Psoas muscle (tissue), 8 donors: ENCODE results near the gene ZFYVE9. TPM values are rescaled to one million over a fixed set of nuclear protein-coding genes. Genes with fewer than 3 reads are reported as not detected.

Source experiments
- ATAC-seq, 4 donors: fragments of 200-7000 bp; cut with Tn5 transposase; one replicate each; pipeline ENCODE4 v1.9.1; 2020; ENCODE audit warnings: moderate library complexity in 3 of 4, mild to moderate bottlenecking in 2 of 4
- DNase-seq, 2 donors: peaks; one replicate each; pipeline ENCODE4 v3.0.0-alpha.2; 2020
- H3K27ac ChIP-seq: fragments of 200-600 bp; one replicate; pipeline ENCODE4 v1.8.0; 2022
- H3K27me3 ChIP-seq, 3 donors: fragments of 200-600 bp in 1 of 3; one replicate each; pipeline versions ENCODE4 v1.6.1 to v1.8.0; 2013 to 2022; ENCODE audit warnings: low read length in 2 of 3, mild to moderate bottlenecking in 2 of 3, moderate library complexity in 1 of 3; ENCODE audit not compliant: insufficient read depth in 3 of 3
- H3K36me3 ChIP-seq, 2 donors: fragments of 200-600 bp in 1 of 2; one replicate each; pipeline versions ENCODE4 v1.6.1 to v1.8.0; 2013 to 2022; ENCODE audit warnings: low read depth in 1 of 2, mild to moderate bottlenecking in 1 of 2, moderate library complexity in 1 of 2; ENCODE audit not compliant: insufficient read depth in 1 of 2
- H3K4me1 ChIP-seq: fragments of 200-600 bp; one replicate; pipeline ENCODE4 v1.8.0; 2022
- H3K4me3 ChIP-seq: fragments of 200-600 bp; one replicate; pipeline ENCODE4 v1.8.0; 2022; ENCODE audit warnings: mild to moderate bottlenecking
- H3K9me3 ChIP-seq: fragments of 200-600 bp; one replicate; pipeline ENCODE4 v1.8.0; 2022
- CTCF ChIP-seq: fragments of 200-600 bp; IDR thresholded peaks from one replicate; pipeline ENCODE4 v1.8.0; 2022; ENCODE audit warnings: antibody characterized with exemption
- WGBS, 3 donors: extraction: QIAGEN DNeasy Blood & Tissue Kit; methylation state at CpG; one replicate each; pipeline versions ENCODE4 v1.1.6 to v1.1.7; 2013; 5-methylcytosine and 5-hydroxymethylcytosine counted together
- intact Hi-C, 2 donors: fragments of 100-400 bp; cut with DNase I; formaldehyde crosslinking; loops; one replicate each; pipeline versions ENCODE4 v1.11.0 to v1.14.2; 2022
- polyA plus RNA-seq, 3 donors: library from polyadenylated mRNA; stranded (reverse); fragments of 200-250 nt; gene quantifications; one replicate each; pipeline ENCODE4 v1.2.3, GENCODE V29; 2013
- total RNA-seq, 4 donors: library from RNA; stranded (reverse); fragmentation: NEBNext Ultra II Directional in 2 of 4; extraction: Animal tissue kit (Norgen Biotek cat#: 25700) in 2 of 4; gene quantifications; one replicate each; pipeline versions ENCODE4 v1.2.1 to v1.2.4, GENCODE V29; 2021 to 2023
- donor health status: healthy with polysubstance abuse.
- donor health status: DM: no; HTN: no; CAD: no; lungs with moderate emphysema.
- donor health status: Bipolar disorder and iron deficiency.
- donor health status: healthy.
- donor health status: DM: yes; HTN: yes; CAD: no.
- donor health status: DM: no; HTN: no; CAD: no.
- donor health status: DM: no; HTN: no; CAD: no.
- donor health status: DM: yes; HTN: yes; CAD: no.

The ZFYVE9 gene
- total and polyA plus RNA-seq, 7 donors, result 14.7 to 39.1 (median 31.4) TPM

- 88 to 97% (median 93%) methylated on average over 2 of the region's 2 CpGs for WGBS, 3 donors
- intact Hi-C loops, result no loop called here
- peak in 2 of 4 donors; percentile 45 to 53 for ATAC-seq
- no peaks in the 10 kb centered on the region for H3K27me3 ChIP-seq
- no peaks in the 10 kb centered on the region for H3K9me3 ChIP-seq
- no peak overlapping the region for H3K27ac ChIP-seq
- no peak overlapping the region for H3K4me3 ChIP-seq
- no peaks in the 10 kb centered on the region for H3K36me3 ChIP-seq
- no peak for DNase-seq
- TF ChIP-seq CTCF, result no peak
- peaks cover 48% of the 10 kb centered on the region for H3K4me1 ChIP-seq
Measured at GRCh38 chr1:52157582-52157981, 15.7 kb downstream of the ZFYVE9 start.

GRCh38 chr1:52158218-52158617 lies 16.3 kb downstream of the ZFYVE9 start:
- no peaks in the 10 kb centered on the region for H3K36me3 ChIP-seq
- DNase-seq (no peak), ATAC-seq (peak in 3 of 4 donors; percentile 36 to 50 (median 38))
- no peak overlapping the region for H3K27ac ChIP-seq
- no peaks in the 10 kb centered on the region for H3K9me3 ChIP-seq
- H3K4me1 ChIP-seq, result peaks cover 42% of the 10 kb centered on the region
- no peaks in the 10 kb centered on the region for H3K27me3 ChIP-seq
- 64 to 85% (median 67%) methylated on average over 4 of the region's 4 CpGs for WGBS, 3 donors
- TF ChIP-seq CTCF, result no peak
- H3K4me3 ChIP-seq, result no peak overlapping the region
- intact Hi-C loops, result no loop called here

- Histone ChIP-seq H3K4me1 (peaks cover 32% of the 10 kb centered on the region), H3K27me3 (no peaks in the 10 kb centered on the region), H3K36me3 (no peaks in the 10 kb centered on the region), H3K27ac (peak overlapping the region; percentile 30), H3K4me3 (no peak overlapping the region), H3K9me3 (no peaks in the 10 kb centered on the region)
- ATAC-seq, result peak in 3 of 4 donors; percentile 41 to 56 (median 47)
- intact Hi-C loops, result no loop called here
- no peak for TF ChIP-seq CTCF
- 70 to 86% (median 75%) methylated on average over 5 to 10 of the region's 10 CpGs for WGBS, 3 donors
- no peak for DNase-seq
Measured at GRCh38 chr1:52159033-52159789, 17.3 kb downstream of the ZFYVE9 start.

GRCh38 chr1:52162947-52163346 lies 21.1 kb downstream of the ZFYVE9 start:
- no peak for ATAC-seq
- no peak overlapping the region for H3K27ac ChIP-seq
- H3K27me3 ChIP-seq, result no peaks in the 10 kb centered on the region
- intact Hi-C loops, result no loop called here
- WGBS, 3 donors, result 97 to 100% (median 99%) methylated on average over 2 of the region's 2 CpGs
- DNase-seq, result no peak
- H3K4me1 ChIP-seq, result peaks cover 39% of the 10 kb centered on the region
- H3K36me3 ChIP-seq, result no peaks in the 10 kb centered on the region
- H3K4me3 ChIP-seq, result no peak overlapping the region
- TF ChIP-seq CTCF, result no peak
- no peaks in the 10 kb centered on the region for H3K9me3 ChIP-seq

- DNase-seq, result no peak
- Histone ChIP-seq H3K9me3 (no peaks in the 10 kb centered on the region), H3K27me3 (no peaks in the 10 kb centered on the region), H3K4me1 (peaks cover 25% of the 10 kb centered on the region), H3K27ac (no peak overlapping the region), H3K4me3 (no peak overlapping the region), H3K36me3 (no peaks in the 10 kb centered on the region)
- 96 to 100% (median 99%) methylated on average over 4 of the region's 4 CpGs for WGBS, 3 donors
- ATAC-seq, result no peak
- intact Hi-C loops, result no loop called here
- no peak for TF ChIP-seq CTCF
Measured at GRCh38 chr1:52164604-52165003, 22.7 kb downstream of the ZFYVE9 start.
